Right lobe of liver (tissue), 6 donors: ENCODE measurements around the gene DLG5. TPM values are rescaled to one million over a fixed set of nuclear protein-coding genes. Genes with fewer than 3 reads are reported as not detected.

Experiments used
- ATAC-seq, 4 donors: fragments of 200-7000 bp; cut with Tn5 transposase; one replicate each; pipeline ENCODE4 v1.9.1; 2020; ENCODE audit warnings: mild to moderate bottlenecking in 4 of 4, moderate library complexity in 4 of 4
- DNase-seq, 3 donors: peaks; one replicate each; pipeline ENCODE4 v3.0.0-alpha.2; 2020
- H3K27ac ChIP-seq, 3 donors: fragments of 200-600 bp; one replicate each; pipeline ENCODE4 v1.8.0; 2022
- H3K27me3 ChIP-seq, 2 donors: fragments of 200-600 bp; one replicate each; pipeline ENCODE4 v1.8.0; 2022
- H3K36me3 ChIP-seq, 4 donors: fragments of 200-600 bp; sonication (generic) in 1 of 4; one replicate each; pipeline versions ENCODE4 v1.5.1 to v1.8.0; 2017 to 2022; ENCODE audit warnings: control low read depth in 1 of 4
- H3K4me1 ChIP-seq, 4 donors: fragments of 200-600 bp; sonication (generic) in 1 of 4; one replicate each; pipeline versions ENCODE4 v1.5.1 to v1.8.0; 2017 to 2022; ENCODE audit warnings: control low read depth in 1 of 4
- H3K4me3 ChIP-seq, 3 donors: fragments of 200-600 bp; one replicate each; pipeline ENCODE4 v1.8.0; 2022
- H3K9me3 ChIP-seq, 4 donors: fragments of 200-600 bp; sonication (generic) in 1 of 4; one replicate each; pipeline versions ENCODE4 v1.5.1 to v1.8.0; 2017 to 2022; ENCODE audit warnings: control low read depth in 1 of 4
- CTCF ChIP-seq, 4 donors: fragments of 200-600 bp in 3 of 4; fragments of 450-650 bp in 1 of 4; IDR thresholded peaks; one replicate each; pipeline versions ENCODE4 v1.5.1 to v1.8.0; 2016 to 2022; ENCODE audit warnings: antibody characterized with exemption in 4 of 4, mild to moderate bottlenecking in 2 of 4
- POLR2A ChIP-seq: fragments of 450-650 bp; IDR thresholded peaks from one replicate; pipeline ENCODE4 v1.6.1; 2017; ENCODE audit warnings: antibody characterized with exemption, mild to moderate bottlenecking
- WGBS: methylation state at CpG from one replicate; pipeline ENCODE4 v1.1.6; 2018; ENCODE audit warnings: low coverage, low lambda C conversion rate; ENCODE audit not compliant: insufficient coverage; ENCODE audit errors: missing lambda C conversion rate; 5-methylcytosine and 5-hydroxymethylcytosine counted together
- intact Hi-C, 2 donors: fragments of 100-400 bp; cut with DNase I; formaldehyde crosslinking; loops; one replicate each; pipeline versions ENCODE4 v1.11.2 to v1.14.1; 2022
- total RNA-seq, 6 experiments: library from RNA; depleted of rRNA in 2 of 6; stranded (reverse); fragments of >200 nt in 2 of 6; fragmentation: NEBNext Ultra II Directional in 3 of 6; extraction: Animal tissue kit (Norgen Biotek cat#: 25700) in 3 of 6; gene quantifications; one replicate each; pipeline versions ENCODE4 v1.1.0 to v1.2.4, GENCODE V29; 2016 to 2023
- donor health status: DM: no; HTN: yes; CAD: no.
- donor health status: DM: no; HTN: no; CAD: no.
- donor health status: DM: no; HTN: no; CAD: no.
- donor health status: DM: no; HTN: yes; CAD: no.
- donor health status: DM: no; HTN: yes; CAD: no.

DLG5 gene
- total RNA-seq, 6 experiments from 2014 or later: 5.6 to 8.8 (median 7.6) TPM

DNA sequence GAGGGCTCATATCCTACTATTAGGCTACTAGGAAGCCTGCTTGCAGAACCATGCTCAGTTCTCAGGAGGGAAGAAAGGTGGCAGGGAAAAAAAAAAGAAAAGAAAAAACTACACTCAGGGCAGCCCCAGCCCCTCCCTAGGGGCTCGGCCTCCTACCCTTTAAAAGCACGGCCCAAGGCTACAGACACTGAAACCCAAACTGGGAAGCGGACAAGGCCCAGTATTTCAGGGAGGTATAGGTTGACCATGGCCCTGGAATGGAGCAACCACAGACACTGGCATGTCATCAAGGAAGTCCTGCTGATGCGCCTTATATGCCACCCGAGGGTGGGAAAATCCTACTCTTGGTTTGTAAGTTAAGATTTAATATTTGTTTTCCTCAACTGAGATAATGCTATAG is 50.8 kb downstream of the DLG5 start:
- DNase-seq: no peak
- Histone ChIP-seq H3K9me3 (no peaks in the 10 kb centered on the region), H3K4me3 (no peak overlapping the region), H3K27me3 (no peaks in the 10 kb centered on the region), H3K4me1 (no peaks in the 10 kb centered on the region), H3K36me3 (no peaks in the 10 kb centered on the region), H3K27ac (no peak overlapping the region)
- intact Hi-C loops: no loop called here
- WGBS: 95% methylated on average over 2 of the region's 5 CpGs
- TF ChIP-seq CTCF (IDR thresholded peaks at IDR 0.05): no peak
- no peak for TF ChIP-seq POLR2A
- no peak for ATAC-seq

DNA sequence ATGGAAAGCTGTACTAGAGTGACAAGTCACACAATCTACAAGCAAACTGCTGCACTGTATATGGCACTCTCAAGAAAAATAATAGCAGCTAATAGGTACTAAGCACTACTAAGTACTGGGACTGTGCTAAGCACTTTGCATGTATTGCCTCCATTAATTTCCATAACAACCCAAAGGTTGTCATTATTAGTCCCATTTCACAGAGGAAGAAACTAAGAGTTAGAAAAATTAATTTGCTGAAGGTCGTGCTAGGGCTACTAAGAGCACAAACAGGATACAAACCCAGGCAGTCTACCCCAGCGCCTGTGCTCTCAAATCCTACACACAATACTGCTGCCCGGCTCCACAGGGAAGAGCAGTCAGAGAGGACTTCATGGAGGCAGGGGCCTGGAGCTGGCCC is 51.7 kb downstream of the DLG5 start:
- TF ChIP-seq POLR2A: no peak
- TF ChIP-seq CTCF (IDR thresholded peaks at IDR 0.05): no peak
- Histone ChIP-seq H3K27ac (no peak overlapping the region), H3K4me1 (no peaks in the 10 kb centered on the region), H3K27me3 (no peaks in the 10 kb centered on the region), H3K4me3 (no peak overlapping the region), H3K36me3 (no peaks in the 10 kb centered on the region), H3K9me3 (no peaks in the 10 kb centered on the region)
- no peak for DNase-seq
- no peak for ATAC-seq
- intact Hi-C loops: no loop called here
- 90% methylated on average over 3 of the region's 3 CpGs for WGBS

DNA sequence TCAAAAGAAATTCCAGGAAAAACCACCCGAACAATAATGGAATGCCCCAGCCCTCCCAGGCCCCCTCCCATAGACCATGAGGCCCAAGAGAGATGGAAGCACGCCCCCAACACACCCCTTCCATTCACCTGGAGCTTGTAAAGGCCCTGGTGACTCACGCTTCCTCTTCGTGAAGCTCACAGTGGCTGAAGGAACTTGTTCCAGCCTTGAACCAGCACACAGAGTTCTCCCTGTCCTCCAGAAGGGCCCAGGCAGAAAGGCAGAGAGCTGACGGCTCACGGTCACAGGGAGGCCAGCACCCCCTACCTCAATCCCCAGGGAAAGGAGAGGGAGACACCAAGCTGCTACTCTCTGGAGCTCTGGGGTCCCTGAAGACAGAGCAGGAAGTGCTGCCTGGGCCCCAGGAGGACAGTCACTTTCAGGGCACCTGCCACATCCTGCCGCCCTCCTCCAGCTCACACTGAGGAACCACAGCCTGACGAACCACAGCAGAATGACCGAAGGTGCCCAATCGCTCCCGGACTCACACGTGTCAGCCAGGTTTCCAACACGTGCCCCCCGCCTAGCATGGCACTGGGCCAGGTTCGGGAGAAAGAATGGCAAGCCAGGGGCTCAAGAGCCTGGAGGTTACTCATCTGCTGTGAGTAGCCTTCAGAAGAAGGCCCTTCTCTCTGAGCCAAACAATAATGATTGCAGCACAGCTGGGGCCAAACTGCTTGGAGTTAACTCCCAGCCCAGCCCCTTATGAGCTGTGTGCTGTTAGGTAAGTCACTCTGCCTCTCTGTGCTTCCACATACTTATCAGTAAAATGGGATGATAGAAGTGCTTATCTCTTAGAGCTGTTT is 52.8 kb downstream of the DLG5 start:
- WGBS: 60% methylated on average over 1 of the region's 15 CpGs
- H3K27ac ChIP-seq: no peak overlapping the region
- DNase-seq (no peak), ATAC-seq (peak in 3 of 4 donors; percentile 20 to 44 (median 28))
- H3K4me3 ChIP-seq: no peak overlapping the region
- intact Hi-C loops: no loop called here
- no peaks in the 10 kb centered on the region for H3K4me1 ChIP-seq
- H3K9me3 ChIP-seq: no peaks in the 10 kb centered on the region
- no peaks in the 10 kb centered on the region for H3K27me3 ChIP-seq
- H3K36me3 ChIP-seq: no peaks in the 10 kb centered on the region
- TF ChIP-seq CTCF (IDR thresholded peaks at IDR 0.05): no peak

- no peak for DNase-seq
- intact Hi-C loops: no loop called here
- H3K4me3 ChIP-seq: no peak overlapping the region
- no peaks in the 10 kb centered on the region for H3K27me3 ChIP-seq
- no peaks in the 10 kb centered on the region for H3K36me3 ChIP-seq
- 100% methylated on average over 3 of the region's 7 CpGs for WGBS
- no peak for TF ChIP-seq POLR2A
- H3K9me3 ChIP-seq: no peaks in the 10 kb centered on the region
- H3K27ac ChIP-seq: no peak overlapping the region
- ATAC-seq: no peak
- H3K4me1 ChIP-seq: no peaks in the 10 kb centered on the region
Measured at GRCh38 chr10:77872947-77873535, 53.5 kb downstream of the DLG5 start.
